Fibroblast of lung (primary cell): ENCODE data around the gene TRPV2. TPM values are rescaled to one million over a fixed set of nuclear protein-coding genes. Genes with fewer than 3 reads are reported as not detected.

Experiments used
- DNase-seq, 2 donors: peaks; one replicate each; pipeline versions ENCODE4 v3.0.0 to v3.0.0-alpha.2; 2010; ENCODE audit warnings: low read depth in 2 of 2
- H2AFZ ChIP-seq: 2 replicates; pipeline ENCODE4 v1.5.1; 2012; ENCODE audit warnings: low read length, control low read depth, inconsistent platforms
- H3K27ac ChIP-seq: 2 replicates; pipeline ENCODE4 v1.5.1; 2011; ENCODE audit warnings: low read length, control low read depth; ENCODE audit not compliant: insufficient read depth
- H3K27me3 ChIP-seq: 2 replicates; pipeline ENCODE4 v1.5.1; 2011; ENCODE audit warnings: mild to moderate bottlenecking, low read length; ENCODE audit not compliant: control insufficient read depth, insufficient read depth
- H3K36me3 ChIP-seq: 2 replicates; pipeline ENCODE4 v1.5.1; 2011; ENCODE audit warnings: low read length; ENCODE audit not compliant: control insufficient read depth, insufficient read depth
- H3K4me1 ChIP-seq: 2 replicates; pipeline ENCODE4 v1.5.1; 2011; ENCODE audit warnings: low read length; ENCODE audit not compliant: control insufficient read depth, insufficient read depth; ENCODE audit errors: extremely low read depth
- H3K4me2 ChIP-seq: 2 replicates; pipeline ENCODE4 v1.5.1; 2011; ENCODE audit warnings: low read length, control low read depth; ENCODE audit not compliant: insufficient read depth; ENCODE audit errors: extremely low read depth
- H3K4me3 ChIP-seq, 4 experiments: fragments of 200-600 bp in 1 of 4; sonication (generic) in 1 of 4; replicated peaks in 1 of 4; 2 replicates each; pipeline ENCODE4 v1.5.1; 2011 to 2016; ENCODE audit warnings: low read length in 4 of 4, low read depth in 3 of 4, mild to moderate bottlenecking in 3 of 4, control low read depth in 2 of 4, inconsistent platforms in 1 of 4, mixed read lengths in 1 of 4; ENCODE audit not compliant: insufficient read depth in 1 of 4; ENCODE audit errors: control extremely low read depth in 1 of 4
- H3K79me2 ChIP-seq: 2 replicates; pipeline ENCODE4 v1.5.1; 2012; ENCODE audit warnings: mild to moderate bottlenecking, low read length, inconsistent platforms; ENCODE audit not compliant: control insufficient read depth, insufficient read depth
- H3K9ac ChIP-seq: 2 replicates; pipeline ENCODE4 v1.5.1; 2011; ENCODE audit warnings: mild to moderate bottlenecking, low read length, control low read depth; ENCODE audit not compliant: insufficient read depth
- H3K9me3 ChIP-seq: 2 replicates; pipeline ENCODE4 v1.5.1; 2012; ENCODE audit warnings: low read depth, low read length; ENCODE audit not compliant: control insufficient read depth, insufficient read depth
- H4K20me1 ChIP-seq: 2 replicates; pipeline ENCODE4 v1.5.1; 2011; ENCODE audit warnings: low read length; ENCODE audit not compliant: control insufficient read depth, insufficient read depth; ENCODE audit errors: extremely low read depth
- CTCF ChIP-seq, 2 donors: IDR thresholded peaks in 1 of 2; conservative IDR thresholded peaks in 1 of 2; 1 replicate in 1 of 2; 2 replicates in 1 of 2; pipeline ENCODE4 v1.5.1; 2011 to 2012; ENCODE audit warnings: low read length in 2 of 2, control low read depth in 1 of 2, inconsistent platforms in 1 of 2, low read depth in 1 of 2, mild to moderate bottlenecking in 1 of 2
- EZH2 ChIP-seq: IDR thresholded peaks from 2 replicates; pipeline ENCODE4 v1.5.1; 2012; ENCODE audit warnings: low read length, control low read depth, mild to moderate bottlenecking; ENCODE audit errors: missing control alignments
- polyA plus RNA-seq, 2 donors: library from polyadenylated mRNA; depleted of rRNA in 1 of 2; stranded (reverse) in 1 of 2; unstranded in 1 of 2; fragments of >200 nt; gene quantifications; 2 replicates each; pipeline ENCODE4 v1.2.1, GENCODE V29; 2011 to 2012; ENCODE audit warnings: missing spikeins in 1 of 2
- total RNA-seq: library from RNA; depleted of rRNA; stranded (reverse); fragments of >200 nt; gene quantifications from 2 replicates; pipeline ENCODE4 v1.2.1, GENCODE V29; 2014

The TRPV2 gene
- total and polyA plus RNA-seq, 2 donors (not counting 1 experiment from before 2014, with no cell fraction given), result 68.6 to 74.5 TPM

GRCh38 chr17:16425202-16425601, 9.8 kb downstream of the TRPV2 start:
- TF ChIP-seq CTCF (conservative IDR thresholded peaks at IDR 0.05 in 1 of 2, IDR thresholded peaks at IDR 0.05 in 1 of 2; ENCODE audit: low read depth in 1 of 2, low read length in 2 of 2) (no peak), EZH2 (no peak)
- H3K4me1 ChIP-seq, result peaks cover 10% of the 10 kb centered on the region
- H3K36me3 ChIP-seq, result peaks cover 37% of the 10 kb centered on the region
- no peak overlapping the region for H3K4me3 ChIP-seq
- H3K27me3 ChIP-seq, result no peaks in the 10 kb centered on the region
- no peak overlapping the region for H2AFZ ChIP-seq
- H3K9ac ChIP-seq, result no peak overlapping the region
- no peak for DNase-seq
- no peak overlapping the region for H3K27ac ChIP-seq
- no peak overlapping the region for H3K4me2 ChIP-seq
- H3K79me2 ChIP-seq, result peaks cover 8% of the 10 kb centered on the region
- no peaks in the 10 kb centered on the region for H4K20me1 ChIP-seq
- no peaks in the 10 kb centered on the region for H3K9me3 ChIP-seq

- Histone ChIP-seq H3K9ac (no peak overlapping the region), H3K27ac (no peak overlapping the region), H3K36me3 (peaks cover 37% of the 10 kb centered on the region), H3K4me1 (peaks cover 5% of the 10 kb centered on the region), H4K20me1 (no peaks in the 10 kb centered on the region), H3K9me3 (no peaks in the 10 kb centered on the region), H2AFZ (no peak overlapping the region), H3K79me2 (peaks cover 8% of the 10 kb centered on the region), H3K27me3 (no peaks in the 10 kb centered on the region), H3K4me3 (no peak overlapping the region), H3K4me2 (no peak overlapping the region)
- no peak for TF ChIP-seq CTCF (conservative IDR thresholded peaks at IDR 0.05 in 1 of 2, IDR thresholded peaks at IDR 0.05 in 1 of 2; ENCODE audit: low read depth in 1 of 2, low read length in 2 of 2)
- DNase-seq, result no peak
These were observed 10.6 kb downstream of the TRPV2 start for GRCh38 chr17:16425698-16426659.

GRCh38 chr17:16427020-16427419, 11.6 kb downstream of the TRPV2 start:
- Histone ChIP-seq H2AFZ (no peak overlapping the region), H3K9me3 (no peaks in the 10 kb centered on the region), H3K79me2 (peaks cover 5% of the 10 kb centered on the region), H3K4me1 (peaks cover 4% of the 10 kb centered on the region), H3K4me3 (no peak overlapping the region), H3K27ac (no peak overlapping the region), H3K9ac (no peak overlapping the region), H3K27me3 (no peaks in the 10 kb centered on the region), H3K36me3 (peaks cover 41% of the 10 kb centered on the region), H3K4me2 (no peak overlapping the region), H4K20me1 (no peaks in the 10 kb centered on the region)
- no peak for DNase-seq
- no peak for TF ChIP-seq CTCF (conservative IDR thresholded peaks at IDR 0.05 in 1 of 2, IDR thresholded peaks at IDR 0.05 in 1 of 2; ENCODE audit: low read depth in 1 of 2, low read length in 2 of 2)
- TF ChIP-seq EZH2, result no peak
